Retinal pigment epithelial cell (primary cell): ENCODE results near the gene OLFM3.

ENCODE experiments used
- DNase-seq: peaks from one replicate; pipeline ENCODE4 v3.0.0-alpha.2; 2010; ENCODE audit warnings: low read depth
- H3K4me3 ChIP-seq: 2 replicates; pipeline ENCODE4 v1.5.1; 2011; ENCODE audit warnings: mild to moderate bottlenecking, low read length, control low read depth, moderate library complexity
- TF ChIP-seq, protein P1 (sequence below): conservative IDR thresholded peaks from 2 replicates; pipeline ENCODE4 v1.5.1; 2011; ENCODE audit warnings: low read depth, low read length, control low read depth, inconsistent platforms

OLFM3 gene

DNA sequence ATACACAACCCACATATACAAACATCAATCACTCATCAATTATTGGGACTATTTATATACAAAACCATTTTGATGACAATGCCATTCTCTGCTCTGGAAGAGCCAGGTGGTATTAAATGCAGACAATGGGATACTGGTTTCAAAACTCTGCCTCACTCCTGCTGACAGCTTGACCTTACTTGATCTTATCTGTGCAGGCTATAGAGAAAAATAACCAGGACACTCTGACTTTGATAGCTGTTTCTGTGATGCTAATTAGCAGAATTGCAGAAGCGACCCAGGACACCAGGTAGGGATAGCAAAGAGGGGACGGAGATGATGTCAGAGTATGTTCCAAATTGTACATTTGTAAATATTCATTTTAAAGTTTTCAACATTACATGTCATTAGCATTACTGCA is 89.5 kb downstream of the OLFM3 start:
- DNase-seq, result no peak
- no peak overlapping the region for H3K4me3 ChIP-seq
- TF ChIP-seq, protein P1, sequence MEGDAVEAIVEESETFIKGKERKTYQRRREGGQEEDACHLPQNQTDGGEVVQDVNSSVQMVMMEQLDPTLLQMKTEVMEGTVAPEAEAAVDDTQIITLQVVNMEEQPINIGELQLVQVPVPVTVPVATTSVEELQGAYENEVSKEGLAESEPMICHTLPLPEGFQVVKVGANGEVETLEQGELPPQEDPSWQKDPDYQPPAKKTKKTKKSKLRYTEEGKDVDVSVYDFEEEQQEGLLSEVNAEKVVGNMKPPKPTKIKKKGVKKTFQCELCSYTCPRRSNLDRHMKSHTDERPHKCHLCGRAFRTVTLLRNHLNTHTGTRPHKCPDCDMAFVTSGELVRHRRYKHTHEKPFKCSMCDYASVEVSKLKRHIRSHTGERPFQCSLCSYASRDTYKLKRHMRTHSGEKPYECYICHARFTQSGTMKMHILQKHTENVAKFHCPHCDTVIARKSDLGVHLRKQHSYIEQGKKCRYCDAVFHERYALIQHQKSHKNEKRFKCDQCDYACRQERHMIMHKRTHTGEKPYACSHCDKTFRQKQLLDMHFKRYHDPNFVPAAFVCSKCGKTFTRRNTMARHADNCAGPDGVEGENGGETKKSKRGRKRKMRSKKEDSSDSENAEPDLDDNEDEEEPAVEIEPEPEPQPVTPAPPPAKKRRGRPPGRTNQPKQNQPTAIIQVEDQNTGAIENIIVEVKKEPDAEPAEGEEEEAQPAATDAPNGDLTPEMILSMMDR, result no peak

GRCh38 chr1:101905283-101905835 is 91.4 kb downstream of the OLFM3 start:
- H3K4me3 ChIP-seq, result no peak overlapping the region
- DNase-seq, result no peak
- TF ChIP-seq, protein P1, result no peak

DNA sequence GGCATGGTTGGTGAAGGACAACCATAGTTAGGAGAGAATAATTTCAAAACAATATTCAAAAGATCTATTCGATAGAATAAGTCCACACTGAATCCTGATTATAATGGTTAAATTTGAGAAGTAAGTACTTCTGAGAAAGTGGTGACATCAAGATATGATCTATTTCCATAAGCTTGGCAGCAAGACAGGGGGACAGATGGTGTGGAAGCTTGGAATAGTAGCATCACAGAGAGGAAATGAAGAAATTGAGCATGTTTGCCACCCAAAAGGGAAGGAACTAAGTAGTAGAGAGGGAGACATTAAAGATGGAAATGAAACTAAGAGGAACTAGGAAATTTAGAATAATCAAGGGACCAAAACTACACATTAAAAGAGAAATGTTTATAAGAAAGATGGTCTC is 94.5 kb downstream of the OLFM3 start:
- DNase-seq, result no peak
- H3K4me3 ChIP-seq, result no peak overlapping the region
- TF ChIP-seq, protein P1, result no peak

DNA sequence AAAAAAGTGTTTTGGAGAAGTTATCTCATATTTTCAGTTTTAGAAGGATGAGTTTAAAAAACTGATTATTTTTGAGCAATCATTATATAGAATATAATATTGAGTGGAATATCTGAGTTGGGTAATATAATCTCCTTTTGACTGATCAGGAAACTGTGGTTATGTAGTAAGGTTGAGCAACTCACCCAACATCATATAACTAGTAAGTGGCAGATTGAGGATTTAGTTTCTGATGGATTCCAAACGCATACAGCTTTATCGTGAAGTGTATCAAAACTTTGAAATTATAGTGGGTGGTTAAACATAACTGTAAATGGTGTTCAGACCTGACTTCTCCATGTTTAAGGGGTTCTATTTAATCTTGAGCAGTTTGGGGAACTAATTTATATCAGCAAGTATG is 98.6 kb downstream of the OLFM3 start:
- H3K4me3 ChIP-seq, result no peak overlapping the region
- no peak for DNase-seq
- TF ChIP-seq, protein P1, result no peak

DNA sequence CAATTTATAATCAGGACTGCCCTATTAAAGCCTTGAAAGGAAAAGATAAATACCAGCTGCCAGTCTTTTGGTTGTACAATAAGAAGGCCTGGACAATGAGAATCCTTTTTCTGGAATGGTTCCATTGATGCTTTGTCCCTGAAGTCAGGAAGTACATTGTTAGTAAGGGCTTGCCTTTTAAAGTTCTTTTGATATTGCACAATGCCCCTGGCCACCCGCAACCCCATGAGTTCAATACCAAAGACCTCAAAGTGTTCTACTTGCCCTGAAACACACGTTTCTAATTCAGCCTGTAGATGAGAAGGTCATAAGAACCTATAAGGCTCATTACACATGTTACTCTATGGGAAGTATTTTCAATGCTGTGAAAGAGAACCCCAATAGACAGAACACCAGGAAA is 112.1 kb downstream of the OLFM3 start:
- TF ChIP-seq, protein P1, result no peak
- DNase-seq, result no peak
- no peak overlapping the region for H3K4me3 ChIP-seq

- TF ChIP-seq, protein P1, result no peak
- DNase-seq, result no peak
- no peak overlapping the region for H3K4me3 ChIP-seq
These were observed 120.8 kb downstream of the OLFM3 start for GRCh38 chr1:101875891-101876290.

DNA sequence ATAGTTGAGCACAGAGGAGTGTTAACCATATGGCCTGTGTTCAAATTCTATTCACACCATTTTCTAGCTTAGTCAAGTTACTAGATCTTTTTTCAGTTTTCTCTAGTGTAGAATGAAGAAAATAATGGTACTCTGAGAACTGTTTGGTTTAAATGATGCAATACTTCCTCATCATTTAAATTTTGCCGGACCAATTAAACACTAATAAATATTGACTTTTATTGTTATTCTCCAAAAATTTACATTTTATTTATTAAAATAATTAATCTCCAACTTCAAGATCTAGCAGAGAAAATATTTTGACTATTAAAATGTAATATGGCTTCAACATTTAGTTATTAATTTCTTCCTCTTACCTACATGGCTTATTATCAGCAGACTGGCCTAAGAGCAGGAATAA is 123.1 kb downstream of the OLFM3 start:
- TF ChIP-seq, protein P1, result no peak
- no peak overlapping the region for H3K4me3 ChIP-seq
- no peak for DNase-seq
